Suprapubic skin (tissue), 4 donors: Measurements from ENCODE around the gene CDC37. TPM values are rescaled to one million over a fixed set of nuclear protein-coding genes. Genes with fewer than 3 reads are reported as not detected.

Experiments used
- DNase-seq, 2 donors: peaks; one replicate each; pipeline ENCODE4 v3.0.0-alpha.2; 2019; ENCODE audit warnings: low spot score in 2 of 2
- H3K27ac ChIP-seq: fragments of 200-600 bp; sonication (generic); one replicate; pipeline ENCODE4 v1.5.1; 2019
- H3K27me3 ChIP-seq: fragments of 200-600 bp; sonication (generic); one replicate; pipeline ENCODE4 v1.5.1; 2019
- H3K36me3 ChIP-seq: fragments of 200-600 bp; sonication (generic); one replicate; pipeline ENCODE4 v1.5.1; 2019
- H3K4me1 ChIP-seq: fragments of 200-600 bp; sonication (generic); one replicate; pipeline ENCODE4 v1.5.1; 2019
- H3K4me3 ChIP-seq: fragments of 200-600 bp; sonication (generic); one replicate; pipeline ENCODE4 v1.5.1; 2019; ENCODE audit warnings: mild to moderate bottlenecking
- H3K9me3 ChIP-seq: fragments of 200-600 bp; sonication (generic); one replicate; pipeline ENCODE4 v1.5.1; 2019
- CTCF ChIP-seq, 2 donors: fragments of 200-600 bp in 1 of 2; fragments of 450-650 bp in 1 of 2; sonication (generic) in 1 of 2; IDR thresholded peaks; one replicate each; pipeline ENCODE4 v1.5.1; 2016 to 2019; ENCODE audit warnings: antibody characterized with exemption in 2 of 2, mild to moderate bottlenecking in 1 of 2, moderate library complexity in 1 of 2
- EP300 ChIP-seq: sonication (generic); formaldehyde crosslinking; IDR thresholded peaks from one replicate; pipeline ENCODE4 v1.6.1; 2017; ENCODE audit warnings: antibody characterized with exemption
- POLR2A ChIP-seq, 2 donors: fragments of 450-650 bp; IDR thresholded peaks; one replicate each; pipeline ENCODE4 v1.6.1; 2017; ENCODE audit warnings: antibody characterized with exemption in 2 of 2, mild to moderate bottlenecking in 2 of 2, moderate library complexity in 2 of 2
- POLR2AphosphoS5 ChIP-seq, 3 donors: sonication (generic); formaldehyde crosslinking; IDR thresholded peaks; one replicate each; pipeline ENCODE4 v1.6.1; 2017; ENCODE audit warnings: antibody characterized with exemption in 3 of 3
- WGBS: methylation state at CpG from one replicate; pipeline ENCODE4 v1.1.5; 2018; 5-methylcytosine and 5-hydroxymethylcytosine counted together
- total RNA-seq, 4 donors: library from RNA; depleted of rRNA; stranded (reverse); fragments of >200 nt; gene quantifications; one replicate each; pipeline ENCODE4 v1.1.0, GENCODE V29; 2016

Gene CDC37
- total RNA-seq, 4 donors from 2014 or later = 91.7 to 178 (median 109) TPM

- no peaks in the 10 kb centered on the region for H3K27me3 ChIP-seq
- no peak for TF ChIP-seq POLR2AphosphoS5 (IDR thresholded peaks at IDR 0.05)
- no peak for TF ChIP-seq CTCF (IDR thresholded peaks at IDR 0.05)
- TF ChIP-seq EP300 = no peak
- no peak for TF ChIP-seq POLR2A (IDR thresholded peaks at IDR 0.05)
- WGBS = 83% methylated on average over 50 of the region's 63 CpGs
- H3K4me1 ChIP-seq = peaks cover 3% of the 10 kb centered on the region
- H3K27ac ChIP-seq = no peak overlapping the region
- peaks cover 75% of the 10 kb centered on the region for H3K36me3 ChIP-seq
- H3K4me3 ChIP-seq = no peak overlapping the region
- DNase-seq = no peak
- no peaks in the 10 kb centered on the region for H3K9me3 ChIP-seq
These were observed 50.3 kb downstream of the CDC37 start for GRCh38 chr19:10352764-10353671.

- H3K4me3 ChIP-seq = no peak overlapping the region
- TF ChIP-seq CTCF (IDR thresholded peaks at IDR 0.05) (no peak), EP300 (no peak), POLR2A (IDR thresholded peaks at IDR 0.05) (no peak), POLR2AphosphoS5 (IDR thresholded peaks at IDR 0.05) (no peak)
- 71% methylated on average over 10 of the region's 10 CpGs for WGBS
These were observed 56.8 kb downstream of the CDC37 start for GRCh38 chr19:10346509-10346908.

GRCh38 chr19:10344780-10345179 is 58.6 kb downstream of the CDC37 start:
- WGBS = 71% methylated on average over 10 of the region's 10 CpGs
- DNase-seq = no peak
- H3K36me3 ChIP-seq = no peaks in the 10 kb centered on the region
- H3K4me1 ChIP-seq = no peaks in the 10 kb centered on the region
- no peaks in the 10 kb centered on the region for H3K27me3 ChIP-seq
- H3K9me3 ChIP-seq = no peaks in the 10 kb centered on the region
- H3K4me3 ChIP-seq = no peak overlapping the region
- no peak for TF ChIP-seq POLR2AphosphoS5 (IDR thresholded peaks at IDR 0.05)
- TF ChIP-seq CTCF (IDR thresholded peaks at IDR 0.05) = no peak
- no peak for TF ChIP-seq POLR2A (IDR thresholded peaks at IDR 0.05)
- TF ChIP-seq EP300 = no peak
- no peak overlapping the region for H3K27ac ChIP-seq

More at GRCh38 chr19:10346509-10346908, 56.8 kb downstream of the CDC37 start:
- H3K27ac ChIP-seq = no peak overlapping the region
- peaks cover 12% of the 10 kb centered on the region for H3K36me3 ChIP-seq
- no peak for DNase-seq
- H3K27me3 ChIP-seq = no peaks in the 10 kb centered on the region
- no peaks in the 10 kb centered on the region for H3K9me3 ChIP-seq
- H3K4me1 ChIP-seq = no peaks in the 10 kb centered on the region

- Histone ChIP-seq H3K36me3 (no peaks in the 10 kb centered on the region), H3K27ac (no peak overlapping the region), H3K9me3 (no peaks in the 10 kb centered on the region), H3K4me1 (no peaks in the 10 kb centered on the region), H3K27me3 (no peaks in the 10 kb centered on the region), H3K4me3 (no peak overlapping the region)
- DNase-seq = no peak
- no peak for TF ChIP-seq POLR2AphosphoS5 (IDR thresholded peaks at IDR 0.05)
- TF ChIP-seq EP300 = no peak
- TF ChIP-seq CTCF (IDR thresholded peaks at IDR 0.05) = no peak
- TF ChIP-seq POLR2A (IDR thresholded peaks at IDR 0.05) = no peak
- WGBS = 82% methylated on average over 2 of the region's 2 CpGs
These were observed 59.8 kb downstream of the CDC37 start for GRCh38 chr19:10343495-10343894.

Other genes starting within 250 kb of the CDC37 start
- 10 to 100 TPM; 36.1 to 54.4 (median 44.2) TPM for gene DNMT1, start 208.6 kb downstream of the CDC37 start, total RNA-seq
- 1 to 10 TPM; 3.9 to 9.9 (median 8.6) TPM for gene S1PR2, start 172.2 kb downstream of the CDC37 start, total RNA-seq
- gene MRPL4, start 151.3 kb downstream of the CDC37 start, total RNA-seq = 100 to 1,000 TPM in 1 of 4 donors, 10 to 100 TPM in 3; 53.3 to 108 (median 77.3) TPM
- 10 to 100 TPM in 2 of 4 donors, 1 to 10 TPM in 2; 9.1 to 11.1 (median 9.6) TPM for gene ICAM1, start 132.4 kb downstream of the CDC37 start, total RNA-seq
- not detected for gene ICAM4, start 116.6 kb downstream of the CDC37 start, total RNA-seq
- under 1 TPM in 3 of 4 donors, not detected in 1; 0.21 to 0.97 (median 0.62) TPM for gene ICAM5, start 113.6 kb downstream of the CDC37 start, total RNA-seq
- gene ZGLP1, start 93.7 kb downstream of the CDC37 start, total RNA-seq = 1 to 10 TPM; 1.4 to 7.2 (median 2.9) TPM
- 10 to 100 TPM in 3 of 4 donors, 1 to 10 TPM in 1; 7.9 to 19.0 (median 14.5) TPM for gene FDX2, start 87.5 kb downstream of the CDC37 start, total RNA-seq
- 10 to 100 TPM; 18.4 to 27.8 (median 24.8) TPM for gene RAVER1, start 70.0 kb downstream of the CDC37 start, total RNA-seq
- 1 to 10 TPM; 3.1 to 4.5 (median 3.8) TPM for gene ICAM3, start 63.9 kb downstream of the CDC37 start, total RNA-seq
- gene TYK2, start 23.0 kb downstream of the CDC37 start, total RNA-seq = 100 to 1,000 TPM in 2 of 4 donors, 10 to 100 TPM in 2; 80.4 to 200 (median 124) TPM
- 1 to 10 TPM; 3.7 to 7.9 (median 5.6) TPM for gene PDE4A, start 17.0 kb upstream of the CDC37 start, total RNA-seq
- 10 to 100 TPM; 44.3 to 75.8 (median 69.9) TPM for gene KEAP1, start 99.8 kb upstream of the CDC37 start, total RNA-seq
- gene S1PR5, start 113.9 kb upstream of the CDC37 start, total RNA-seq = 10 to 100 TPM; 19.2 to 63.8 (median 26.8) TPM
- gene ATG4D, start 140.4 kb upstream of the CDC37 start, total RNA-seq = 10 to 100 TPM; 52.2 to 80.8 (median 63.6) TPM
- 10 to 100 TPM; 19.1 to 46.9 (median 24.5) TPM for gene KRI1, start 162.5 kb upstream of the CDC37 start, total RNA-seq
- gene CDKN2D, start 165.4 kb upstream of the CDC37 start, total RNA-seq = 10 to 100 TPM in 2 of 4 donors, 1 to 10 TPM in 2; 8.9 to 11.6 (median 10.3) TPM
- 10 to 100 TPM; 28.9 to 65.9 (median 59.1) TPM for gene AP1M2, start 183.8 kb upstream of the CDC37 start, total RNA-seq
- 100 to 1,000 TPM in 1 of 4 donors, 10 to 100 TPM in 3; 59.1 to 108 (median 94.5) TPM for gene SLC44A2, start 222.0 kb upstream of the CDC37 start, total RNA-seq